Calu3 (cell line): ENCODE data around the gene HBG2. TPM values are rescaled to one million over a fixed set of nuclear protein-coding genes. Genes with fewer than 3 reads are reported as not detected.

ENCODE experiments used
- BruUV-seq: library from RNA; stranded (reverse); fragments of 400-500 nt; replicated peaks from 2 replicates; lab custom pipeline; 2021; lab: Mats Ljungman, UMichigan
- CTCF ChIA-PET: fragments of 300-600 bp; sonication (Branson Sonifier 250); formaldehyde crosslinking; loops from one replicate; lab custom pipeline; 2022; ENCODE audit warnings: antibody characterized with exemption; lab: Charles Lee
- DNase-seq: peaks from one replicate; pipeline ENCODE4 v3.0.0; 2022
- H3K27ac Mint-ChIP-seq: one replicate; pipeline ENCODE4 v1.8.0; 2022; ENCODE audit warnings: mixed read lengths; ENCODE audit not compliant: unreplicated experiment
- H3K27me3 Mint-ChIP-seq: one replicate; pipeline ENCODE4 v1.8.0; 2022; ENCODE audit warnings: mixed read lengths; ENCODE audit not compliant: unreplicated experiment
- H3K36me3 Mint-ChIP-seq: one replicate; pipeline ENCODE4 v1.8.0; 2022; ENCODE audit warnings: mild to moderate bottlenecking, moderate library complexity, mixed read lengths; ENCODE audit not compliant: insufficient read depth, unreplicated experiment
- H3K4me1 Mint-ChIP-seq: one replicate; pipeline ENCODE4 v1.8.0; 2022; ENCODE audit warnings: mild to moderate bottlenecking, low read depth, mixed read lengths; ENCODE audit not compliant: unreplicated experiment
- H3K4me3 Mint-ChIP-seq: one replicate; pipeline ENCODE4 v1.8.0; 2022; ENCODE audit warnings: mild to moderate bottlenecking, low read depth, moderate library complexity, mixed read lengths; ENCODE audit not compliant: unreplicated experiment
- H3K9me3 Mint-ChIP-seq: one replicate; pipeline ENCODE4 v1.8.0; 2022; ENCODE audit warnings: low read depth, mixed read lengths; ENCODE audit not compliant: unreplicated experiment
- CTCF ChIP-seq: fragments of 200-600 bp; IDR thresholded peaks from one replicate; pipeline ENCODE4 v1.8.0; 2022; ENCODE audit warnings: antibody characterized with exemption; ENCODE audit not compliant: unreplicated experiment
- intact Hi-C: fragments of 100-400 bp; cut with micrococcal nuclease; formaldehyde crosslinking; loops from one replicate; pipeline ENCODE4 v1.10.0; 2022; ENCODE audit not compliant: unreplicated experiment
- total RNA-seq: library from RNA; stranded (reverse); gene quantifications from 2 replicates; pipeline ENCODE4 v1.2.3, GENCODE V29; 2022

The HBG2 gene
- total RNA-seq, 1 experiment from 2014 or later, result not detected

- Mint-ChIP-seq H3K36me3 (no peaks in the 10 kb centered on the region), H3K27me3 (no peaks in the 10 kb centered on the region), H3K27ac (no peak overlapping the region), H3K4me3 (no peak overlapping the region), H3K4me1 (peaks cover 8% of the 10 kb centered on the region), H3K9me3 (no peaks in the 10 kb centered on the region)
- intact Hi-C loops, result no loop called here
- DNase-seq, result no peak
- no TSS peak for BruUV-seq
- CTCF ChIA-PET, result no interaction called here
- no peak for TF ChIP-seq CTCF
Measured at GRCh38 chr11:5284637-5285036, 30.1 kb upstream of the HBG2 start.

DNA sequence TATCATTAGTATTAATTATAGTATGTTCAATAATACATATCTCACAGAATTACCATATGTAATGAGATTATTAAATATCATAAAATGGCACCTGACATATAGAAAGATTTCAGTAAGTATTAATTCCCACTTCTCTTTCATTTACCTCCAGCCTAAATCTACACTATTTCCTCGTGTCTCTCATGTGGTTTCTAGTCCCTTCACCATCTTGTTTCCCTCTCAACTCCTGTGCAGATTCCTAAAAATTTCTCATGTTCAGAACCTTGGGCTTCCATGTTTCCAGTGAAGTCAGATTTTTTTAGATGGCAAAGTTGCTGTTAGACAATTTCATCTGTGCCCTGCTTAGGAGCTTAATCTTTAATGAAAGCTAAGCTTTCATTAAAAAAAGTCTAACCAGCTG, 29.3 kb upstream of the HBG2 start:
- Mint-ChIP-seq H3K27ac (no peak overlapping the region), H3K27me3 (no peaks in the 10 kb centered on the region), H3K9me3 (no peaks in the 10 kb centered on the region), H3K36me3 (no peaks in the 10 kb centered on the region), H3K4me1 (peaks cover 8% of the 10 kb centered on the region), H3K4me3 (no peak overlapping the region)
- CTCF ChIA-PET, result no interaction called here
- DNase-seq, result no peak
- intact Hi-C loops, result no loop called here
- TF ChIP-seq CTCF, result no peak
- BruUV-seq, result no TSS peak

DNA sequence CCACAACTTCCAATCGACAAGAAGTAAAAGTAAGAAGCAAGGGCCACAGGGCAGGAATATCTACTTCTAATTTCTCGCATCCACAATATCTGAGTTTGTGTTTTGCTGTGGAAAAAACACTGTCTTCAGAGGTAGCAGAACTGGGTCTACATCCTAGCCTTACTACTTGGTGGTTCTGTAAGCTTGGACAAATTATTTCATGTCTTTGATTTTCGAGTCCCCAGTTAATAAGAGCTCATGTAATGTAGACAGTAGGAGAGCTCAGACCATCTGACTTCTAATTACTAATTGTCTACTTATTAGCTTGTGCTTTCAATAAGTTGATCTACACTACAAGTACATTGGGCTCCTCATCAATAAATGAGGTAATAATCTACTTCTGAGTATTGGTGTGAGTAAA, 28.5 kb upstream of the HBG2 start:
- CTCF ChIA-PET, result no interaction called here
- Mint-ChIP-seq H3K4me1 (peaks cover 8% of the 10 kb centered on the region), H3K27me3 (no peaks in the 10 kb centered on the region), H3K36me3 (no peaks in the 10 kb centered on the region), H3K4me3 (no peak overlapping the region), H3K9me3 (no peaks in the 10 kb centered on the region), H3K27ac (no peak overlapping the region)
- no peak for DNase-seq
- TF ChIP-seq CTCF, result no peak
- intact Hi-C loops, result no loop called here
- BruUV-seq, result no TSS peak

DNA sequence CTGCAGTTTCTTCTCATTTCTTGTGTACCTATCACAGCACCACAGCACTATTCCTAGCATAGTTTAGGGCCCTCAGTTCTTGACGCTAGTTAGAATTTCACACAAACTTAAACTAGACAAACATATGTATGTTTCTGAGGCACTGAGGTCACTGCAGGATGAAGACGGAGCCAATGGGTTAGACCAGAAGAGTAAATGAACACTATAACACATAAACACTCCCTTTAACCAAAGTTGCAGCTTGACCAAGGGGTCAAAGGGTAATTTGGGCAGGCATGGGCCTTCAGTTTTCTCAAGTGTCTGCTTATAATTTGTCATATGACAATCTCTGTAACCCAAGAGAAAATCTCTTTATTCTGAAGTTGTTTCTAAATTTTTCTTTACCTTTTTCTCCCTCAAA, 28.0 kb upstream of the HBG2 start:
- intact Hi-C loops, result no loop called here
- no peak for TF ChIP-seq CTCF
- no peak overlapping the region for H3K4me3 Mint-ChIP-seq
- no peak for DNase-seq
- H3K36me3 Mint-ChIP-seq, result no peaks in the 10 kb centered on the region
- H3K27ac Mint-ChIP-seq, result no peak overlapping the region
- no peaks in the 10 kb centered on the region for H3K9me3 Mint-ChIP-seq
- H3K4me1 Mint-ChIP-seq, result peaks cover 8% of the 10 kb centered on the region
- no peaks in the 10 kb centered on the region for H3K27me3 Mint-ChIP-seq
- CTCF ChIA-PET, result no interaction called here
- BruUV-seq, result no TSS peak
